GM23248 (cell line): ENCODE results near the gene LRP1-AS. TPM values are rescaled to one million over a fixed set of nuclear protein-coding genes. Genes with fewer than 3 reads are reported as not detected.
A peak's percentile ranks its signal among the peaks of the same experiment; 100 is the strongest.

Experiments used
- DNase-seq: peaks from one replicate; pipeline ENCODE4 v3.0.0-alpha.2; 2015
- H2AFZ ChIP-seq: fragments of 200-600 bp; sonication (generic); 2 replicates; pipeline ENCODE4 v1.6.1; 2016; ENCODE audit warnings: antibody characterized with exemption
- H3F3A ChIP-seq: fragments of 200-600 bp; sonication (generic); 2 replicates; pipeline ENCODE4 v1.6.1; 2016; ENCODE audit warnings: mild to moderate bottlenecking, antibody characterized with exemption, mixed run types; ENCODE audit not compliant: insufficient read depth
- H3K27ac ChIP-seq: fragments of 200-600 bp; sonication (generic); 2 replicates; pipeline ENCODE4 v1.5.1; 2016; ENCODE audit warnings: mild to moderate bottlenecking
- H3K27me3 ChIP-seq: fragments of 200-600 bp; sonication (generic); replicated peaks from 2 replicates; pipeline ENCODE4 v1.6.1; 2016; ENCODE audit warnings: mild to moderate bottlenecking; ENCODE audit not compliant: insufficient read depth
- H3K36me3 ChIP-seq: fragments of 200-600 bp; sonication (generic); 2 replicates; pipeline ENCODE4 v1.6.1; 2016; ENCODE audit warnings: low read depth, mild to moderate bottlenecking
- H3K4me1 ChIP-seq: fragments of 200-600 bp; sonication (generic); 2 replicates; pipeline ENCODE4 v1.6.1; 2016; ENCODE audit warnings: mild to moderate bottlenecking; ENCODE audit not compliant: insufficient read depth
- H3K4me2 ChIP-seq: fragments of 200-600 bp; sonication (generic); one replicate; pipeline ENCODE4 v1.6.1; 2016; ENCODE audit warnings: mild to moderate bottlenecking; ENCODE audit not compliant: unreplicated experiment
- H3K4me3 ChIP-seq: fragments of 200-600 bp; sonication (generic); 2 replicates; pipeline ENCODE4 v1.5.1; 2016; ENCODE audit warnings: mild to moderate bottlenecking
- H3K79me2 ChIP-seq: fragments of 200-600 bp; sonication (generic); 2 replicates; pipeline ENCODE4 v1.6.1; 2016; ENCODE audit warnings: mild to moderate bottlenecking; ENCODE audit not compliant: insufficient read depth
- H3K9ac ChIP-seq: fragments of 200-600 bp; sonication (generic); 2 replicates; pipeline ENCODE4 v1.6.1; 2016; ENCODE audit warnings: mild to moderate bottlenecking
- H3K9me2 ChIP-seq: fragments of 200-600 bp; sonication (generic); 2 replicates; pipeline ENCODE4 v1.6.1; 2016; ENCODE audit warnings: mixed run types, mild to moderate bottlenecking, moderate library complexity; ENCODE audit not compliant: insufficient read depth
- H3K9me3 ChIP-seq: fragments of 200-600 bp; sonication (generic); one replicate; pipeline ENCODE4 v1.6.1; 2017; ENCODE audit warnings: low read depth
- H4K20me1 ChIP-seq: fragments of 200-600 bp; sonication (generic); 2 replicates; pipeline ENCODE4 v1.6.0; 2016; ENCODE audit not compliant: insufficient read depth
- EZH2 ChIP-seq: fragments of 200-600 bp; sonication (generic); IDR thresholded peaks from 2 replicates; pipeline ENCODE4 v1.6.1; 2018; ENCODE audit warnings: antibody characterized with exemption, mild to moderate bottlenecking; ENCODE audit not compliant: insufficient read depth, poor library complexity, severe bottlenecking
- EZH2phosphoT487 ChIP-seq: fragments of 200-600 bp; sonication (generic); IDR thresholded peaks from 2 replicates; pipeline ENCODE4 v1.6.1; 2018; ENCODE audit warnings: antibody characterized with exemption, moderate library complexity, mild to moderate bottlenecking, low read depth; ENCODE audit not compliant: insufficient read depth
- WGBS, 2 experiments: methylation state at CpG; one replicate each; pipeline ENCODE4 v1.1.6; 2015 to 2017; ENCODE audit warnings: low lambda C conversion rate in 2 of 2, low coverage in 1 of 2; ENCODE audit errors: missing lambda C conversion rate in 2 of 2; 5-methylcytosine and 5-hydroxymethylcytosine counted together
- in situ Hi-C: fragments of 300-500 bp; cut with MboI; formaldehyde crosslinking; loops from 2 replicates; pipeline ENCODE4 v1.15.0; 2020
- polyA plus RNA-seq: library from polyadenylated mRNA; unstranded; fragments of >200 nt; fragmentation: Nextera tagmentation; extraction: Ambion mirVana; gene quantifications from 2 replicates; pipeline ENCODE4 v1.2.1, GENCODE V29; 2016
- total RNA-seq: library from RNA; depleted of rRNA; stranded (reverse); fragments of >200 nt; shearing (Covaris generic); gene quantifications from 2 replicates; pipeline ENCODE4 v1.2.3, GENCODE V29; 2014

LRP1-AS gene
- total and polyA plus RNA-seq, 2 experiments from 2014 or later, result 0.60 TPM; not detected in 1

DNA sequence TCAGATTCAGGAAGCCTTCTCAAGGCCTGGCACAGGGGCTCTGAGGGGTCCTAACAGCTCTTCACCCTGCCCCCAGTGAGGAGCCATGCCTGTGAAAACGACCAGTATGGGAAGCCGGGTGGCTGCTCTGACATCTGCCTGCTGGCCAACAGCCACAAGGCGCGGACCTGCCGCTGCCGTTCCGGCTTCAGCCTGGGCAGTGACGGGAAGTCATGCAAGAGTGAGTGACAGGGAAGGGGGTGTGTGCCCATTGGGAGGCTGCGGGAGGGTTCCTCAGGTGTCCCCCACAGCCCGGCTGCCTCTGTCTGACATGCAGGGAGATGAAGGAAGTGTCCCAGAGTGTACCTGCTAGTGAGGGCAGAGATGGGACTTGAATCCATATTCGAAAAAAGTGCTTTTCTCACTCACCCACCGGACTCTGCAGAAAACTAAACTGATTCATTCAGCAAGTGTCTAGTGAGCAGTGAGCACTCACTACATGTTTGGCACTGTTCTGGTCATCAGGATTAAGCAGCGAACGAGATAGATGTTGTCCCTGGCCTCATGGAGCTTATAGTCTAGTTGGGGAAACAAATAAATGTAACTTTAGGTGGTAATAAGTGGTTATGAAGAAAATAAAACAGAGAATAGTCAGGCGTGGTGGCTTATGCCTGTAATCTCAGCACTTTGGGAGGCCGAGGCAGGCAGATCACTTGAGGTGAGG lies 9.4 kb upstream of the LRP1-AS start:
- no peak for TF ChIP-seq EZH2phosphoT487
- no peak for TF ChIP-seq EZH2
- Histone ChIP-seq H3K36me3 (peaks cover 65% of the 10 kb centered on the region), H3K9ac (no peak overlapping the region), H2AFZ (no peak overlapping the region), H3K27me3 (no peaks in the 10 kb centered on the region), H3F3A (peaks cover 77% of the 10 kb centered on the region), H3K27ac (0 out of 2 replicates have a peak overlapping the region, but pooled peaks have one; percentile 3), H3K9me2 (no peaks in the 10 kb centered on the region), H3K4me3 (no peak overlapping the region), H3K4me2 (no peak overlapping the region), H3K9me3 (no peaks in the 10 kb centered on the region), H3K4me1 (peaks cover 21% of the 10 kb centered on the region), H4K20me1 (no peaks in the 10 kb centered on the region), H3K79me2 (peaks cover 92% of the 10 kb centered on the region)
- in situ Hi-C loops, result no loop called here
- DNase-seq, result no peak
- WGBS, 2 experiments, result 66 to 72% methylated on average over 16 of the region's 16 CpGs

DNA sequence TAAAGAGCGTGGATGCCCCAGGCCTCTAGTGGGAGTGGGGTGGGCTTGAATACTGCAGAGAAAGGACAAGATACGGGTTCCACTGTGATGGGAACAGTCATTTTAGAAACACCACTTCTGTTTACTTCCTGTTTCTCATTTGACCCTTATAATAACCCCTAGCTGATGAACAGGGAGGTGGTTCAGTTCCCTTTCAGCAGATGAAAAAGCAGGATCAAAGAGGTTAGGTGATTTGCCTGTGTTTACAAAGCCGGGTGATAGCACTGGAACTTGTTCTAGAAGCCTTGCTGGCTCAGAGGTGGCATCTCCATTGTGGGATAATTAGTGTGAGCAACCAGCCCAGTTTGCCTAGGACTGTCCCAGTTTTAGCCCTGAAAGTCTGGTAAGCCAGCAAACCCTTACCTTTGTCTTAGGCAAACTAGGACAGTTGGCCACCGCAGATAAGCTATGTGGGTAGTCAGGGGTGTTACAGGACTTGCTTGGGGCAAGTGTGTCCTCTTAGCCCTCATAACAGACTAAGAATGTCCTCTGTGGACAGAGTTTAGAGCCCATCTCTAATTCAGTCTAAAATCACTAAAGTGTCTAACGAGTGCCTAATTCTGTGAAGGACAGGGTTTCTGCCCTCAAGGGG lies 7.5 kb upstream of the LRP1-AS start:
- WGBS, 2 experiments, result 87 to 90% methylated on average over 5 of the region's 5 CpGs

DNA sequence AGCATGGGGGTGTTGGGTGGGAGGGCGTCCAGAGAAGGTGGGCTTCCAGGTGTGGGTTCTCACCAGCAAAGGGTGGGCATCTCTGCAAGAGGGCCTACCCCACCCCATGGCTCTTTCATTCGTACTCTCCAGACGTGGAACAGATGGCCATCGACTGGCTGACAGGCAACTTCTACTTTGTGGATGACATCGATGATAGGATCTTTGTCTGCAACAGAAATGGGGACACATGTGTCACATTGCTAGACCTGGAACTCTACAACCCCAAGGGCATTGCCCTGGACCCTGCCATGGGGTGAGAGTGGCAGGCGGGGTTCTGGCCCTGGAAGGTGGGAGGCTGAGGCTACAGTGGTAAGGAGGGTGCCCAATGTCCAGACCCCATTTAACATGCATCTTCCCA lies 6.7 kb upstream of the LRP1-AS start:
- Histone ChIP-seq H3K79me2 (peaks cover 80% of the 10 kb centered on the region), H3K9me3 (no peaks in the 10 kb centered on the region), H4K20me1 (no peaks in the 10 kb centered on the region), H3K36me3 (peaks cover 53% of the 10 kb centered on the region), H3K4me2 (no peak overlapping the region), H3K27ac (peak overlapping the region; percentile 98; the same call in 1 of the 2 replicates), H2AFZ (no peak overlapping the region), H3K9ac (no peak overlapping the region), H3K27me3 (no peaks in the 10 kb centered on the region), H3K4me3 (no peak overlapping the region), H3F3A (peaks cover 85% of the 10 kb centered on the region), H3K4me1 (peaks cover 46% of the 10 kb centered on the region), H3K9me2 (no peaks in the 10 kb centered on the region)
- WGBS, 2 experiments, result 72 to 79% methylated on average over 6 of the region's 6 CpGs
- no peak for DNase-seq
- in situ Hi-C loops, result no loop called here
- TF ChIP-seq EZH2phosphoT487, result no peak
- no peak for TF ChIP-seq EZH2

More for the DNA sequence above, 7.5 kb upstream of the LRP1-AS start:
- Histone ChIP-seq H3K4me3 (no peak overlapping the region), H3K27ac (peak overlapping the region; percentile 10; the same call in 1 of the 2 replicates), H3K4me1 (peaks cover 38% of the 10 kb centered on the region), H3F3A (peaks cover 82% of the 10 kb centered on the region), H3K27me3 (no peaks in the 10 kb centered on the region), H4K20me1 (no peaks in the 10 kb centered on the region), H2AFZ (no peak overlapping the region), H3K79me2 (peaks cover 89% of the 10 kb centered on the region), H3K36me3 (peaks cover 56% of the 10 kb centered on the region), H3K9me3 (no peaks in the 10 kb centered on the region), H3K9me2 (no peaks in the 10 kb centered on the region), H3K9ac (0 out of 2 replicates have a peak overlapping the region, but pooled peaks have one; percentile 17), H3K4me2 (no peak overlapping the region)
- DNase-seq, result no peak
- in situ Hi-C loops, result no loop called here
- TF ChIP-seq EZH2 (no peak), EZH2phosphoT487 (no peak)

DNA sequence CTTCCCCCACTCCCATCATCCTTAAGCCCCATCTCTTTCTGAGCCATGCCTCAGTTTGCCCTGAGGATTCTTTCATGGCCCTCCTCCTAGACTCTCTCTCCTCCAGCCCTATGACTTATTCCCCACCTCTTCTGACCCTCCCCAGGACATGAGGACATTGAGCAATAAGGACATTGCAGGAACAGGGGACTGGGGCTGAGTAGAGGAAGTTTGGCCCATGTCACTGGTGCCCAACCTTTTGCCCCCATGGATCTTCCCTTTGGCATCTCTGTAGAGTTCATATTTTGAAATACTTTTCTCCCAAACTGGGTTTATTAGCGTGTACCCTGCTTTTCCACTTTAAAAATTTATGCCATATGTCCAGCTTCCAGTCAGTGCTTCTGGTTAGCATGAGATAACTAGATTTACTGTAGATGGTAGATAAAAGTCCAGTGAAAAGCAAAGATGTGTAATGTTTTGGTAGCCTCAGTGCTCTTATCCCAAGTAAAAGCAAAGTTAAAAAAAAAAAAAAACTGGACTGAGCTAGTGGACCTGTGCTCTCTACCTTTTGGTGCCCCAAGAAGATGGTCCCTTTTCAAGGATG lies 6.1 kb upstream of the LRP1-AS start:
- Histone ChIP-seq H3K9me3 (no peaks in the 10 kb centered on the region), H4K20me1 (no peaks in the 10 kb centered on the region), H3K9me2 (no peaks in the 10 kb centered on the region), H3K4me3 (no peak overlapping the region), H3K27me3 (no peaks in the 10 kb centered on the region), H3K36me3 (peaks cover 47% of the 10 kb centered on the region), H2AFZ (no peak overlapping the region), H3K9ac (peak overlapping the region; percentile 81; the same call in 1 of the 2 replicates), H3F3A (peaks cover 84% of the 10 kb centered on the region), H3K4me1 (peaks cover 52% of the 10 kb centered on the region), H3K4me2 (peak overlapping the region; percentile 12), H3K79me2 (peaks cover 77% of the 10 kb centered on the region), H3K27ac (peak overlapping the region; percentile 98)
- in situ Hi-C loops, result no loop called here
- no peak for DNase-seq
- 59 to 66% methylated on average over 1 of the region's 1 CpG for WGBS, 2 experiments
- TF ChIP-seq EZH2phosphoT487 (no peak), EZH2 (no peak)
